PFSK-1 (cell line): ENCODE measurements around the gene SDK1.

Source experiments
- FOXP2 ChIP-seq: optimal IDR thresholded peaks from 2 replicates; pipeline ENCODE3; 2011; ENCODE audit warnings: borderline replicate concordance, control low read depth, inconsistent platforms; ENCODE audit not compliant: insufficient read depth; ENCODE audit errors: extremely low read length, extremely low read depth
- POLR2AphosphoS5 ChIP-seq: IDR thresholded peaks from 2 replicates; pipeline ENCODE4 v1.6.1; 2012; ENCODE audit warnings: low read depth, mild to moderate bottlenecking, control low read depth, low read length, moderate library complexity
- TF ChIP-seq, protein P1 (sequence below), 2 experiments: IDR thresholded peaks; 2 replicates each; pipeline versions ENCODE4 v1.6.1 to v1.8.0; 2011 to 2012; ENCODE audit warnings: low read depth in 2 of 2, low read length in 2 of 2, control low read depth in 1 of 2, inconsistent platforms in 1 of 2, mild to moderate bottlenecking in 1 of 2, moderate library complexity in 1 of 2; ENCODE audit not compliant: insufficient read depth in 1 of 2

DNA sequence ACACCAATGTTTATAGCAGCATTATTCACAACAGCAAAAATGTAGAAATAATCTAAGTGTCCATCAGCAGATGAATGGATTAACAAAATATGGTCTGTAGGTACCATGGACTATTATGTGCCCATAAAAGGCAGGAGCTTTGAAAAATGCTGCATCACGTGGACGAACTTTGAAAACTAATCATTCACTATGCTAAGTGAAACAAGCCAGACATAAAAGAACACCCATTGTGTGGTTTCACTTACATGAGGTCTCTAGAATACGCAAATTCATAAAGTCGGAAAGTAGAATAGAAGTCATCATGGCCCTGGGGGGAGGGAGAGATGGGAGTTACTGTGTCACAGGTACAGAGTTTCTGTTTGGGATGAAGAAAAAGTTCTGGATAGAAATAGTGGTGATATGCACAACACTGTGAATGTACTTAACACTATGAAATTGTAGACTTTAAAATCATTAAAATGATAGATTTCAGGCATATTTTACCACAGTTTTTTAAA, 377.3 kb downstream of the SDK1 start:
- TF ChIP-seq, protein P1, sequence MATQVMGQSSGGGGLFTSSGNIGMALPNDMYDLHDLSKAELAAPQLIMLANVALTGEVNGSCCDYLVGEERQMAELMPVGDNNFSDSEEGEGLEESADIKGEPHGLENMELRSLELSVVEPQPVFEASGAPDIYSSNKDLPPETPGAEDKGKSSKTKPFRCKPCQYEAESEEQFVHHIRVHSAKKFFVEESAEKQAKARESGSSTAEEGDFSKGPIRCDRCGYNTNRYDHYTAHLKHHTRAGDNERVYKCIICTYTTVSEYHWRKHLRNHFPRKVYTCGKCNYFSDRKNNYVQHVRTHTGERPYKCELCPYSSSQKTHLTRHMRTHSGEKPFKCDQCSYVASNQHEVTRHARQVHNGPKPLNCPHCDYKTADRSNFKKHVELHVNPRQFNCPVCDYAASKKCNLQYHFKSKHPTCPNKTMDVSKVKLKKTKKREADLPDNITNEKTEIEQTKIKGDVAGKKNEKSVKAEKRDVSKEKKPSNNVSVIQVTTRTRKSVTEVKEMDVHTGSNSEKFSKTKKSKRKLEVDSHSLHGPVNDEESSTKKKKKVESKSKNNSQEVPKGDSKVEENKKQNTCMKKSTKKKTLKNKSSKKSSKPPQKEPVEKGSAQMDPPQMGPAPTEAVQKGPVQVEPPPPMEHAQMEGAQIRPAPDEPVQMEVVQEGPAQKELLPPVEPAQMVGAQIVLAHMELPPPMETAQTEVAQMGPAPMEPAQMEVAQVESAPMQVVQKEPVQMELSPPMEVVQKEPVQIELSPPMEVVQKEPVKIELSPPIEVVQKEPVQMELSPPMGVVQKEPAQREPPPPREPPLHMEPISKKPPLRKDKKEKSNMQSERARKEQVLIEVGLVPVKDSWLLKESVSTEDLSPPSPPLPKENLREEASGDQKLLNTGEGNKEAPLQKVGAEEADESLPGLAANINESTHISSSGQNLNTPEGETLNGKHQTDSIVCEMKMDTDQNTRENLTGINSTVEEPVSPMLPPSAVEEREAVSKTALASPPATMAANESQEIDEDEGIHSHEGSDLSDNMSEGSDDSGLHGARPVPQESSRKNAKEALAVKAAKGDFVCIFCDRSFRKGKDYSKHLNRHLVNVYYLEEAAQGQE (IDR thresholded peaks at IDR 0.05; ENCODE audit: insufficient read depth in 1 of 2, low read depth in 2 of 2, low read length in 2 of 2): no peak
- TF ChIP-seq POLR2AphosphoS5 (no peak), FOXP2 (no peak)
